Spleen (tissue), 11 donors: ENCODE data around the gene OMP. TPM values are rescaled to one million over a fixed set of nuclear protein-coding genes. Genes with fewer than 3 reads are reported as not detected.

Experiments used
- DNase-seq: peaks from one replicate; pipeline ENCODE4 v3.0.0-alpha.2; 2020
- H3K27ac ChIP-seq, 8 donors: fragments of 200-600 bp; sonication (generic) in 7 of 8; 1 replicate in 4 of 8; 2 replicates in 4 of 8; pipeline versions ENCODE4 v1.5.0 to v1.8.0; 2016 to 2021; ENCODE audit warnings: inconsistent platforms in 4 of 8, mild to moderate bottlenecking in 4 of 8, moderate library complexity in 1 of 8
- H3K27me3 ChIP-seq, 7 donors: fragments of 200-600 bp; sonication (generic) in 6 of 7; replicated peaks in 1 of 7; 1 replicate in 4 of 7; 2 replicates in 3 of 7; pipeline versions ENCODE4 v1.5.0 to v1.8.0; 2016 to 2021; ENCODE audit warnings: inconsistent platforms in 3 of 7, mild to moderate bottlenecking in 1 of 7
- H3K36me3 ChIP-seq, 6 donors: fragments of 200-600 bp; sonication (generic) in 5 of 6; 1 replicate in 4 of 6; 2 replicates in 2 of 6; pipeline versions ENCODE4 v1.5.0 to v1.8.0; 2016 to 2021; ENCODE audit warnings: inconsistent platforms in 2 of 6
- H3K4me1 ChIP-seq, 6 donors: fragments of 200-600 bp; sonication (generic) in 5 of 6; 1 replicate in 3 of 6; 2 replicates in 3 of 6; pipeline versions ENCODE4 v1.5.0 to v1.8.0; 2016 to 2021; ENCODE audit warnings: inconsistent platforms in 3 of 6
- H3K4me3 ChIP-seq, 8 donors: fragments of 200-600 bp; sonication (generic) in 7 of 8; 1 replicate in 4 of 8; 2 replicates in 4 of 8; pipeline versions ENCODE4 v1.5.0 to v1.8.0; 2016 to 2021; ENCODE audit warnings: inconsistent platforms in 4 of 8, mild to moderate bottlenecking in 4 of 8, moderate library complexity in 2 of 8
- H3K9me3 ChIP-seq, 8 donors: fragments of 200-600 bp; sonication (generic) in 7 of 8; 1 replicate in 4 of 8; 2 replicates in 4 of 8; pipeline versions ENCODE4 v1.5.0 to v1.8.0; 2016 to 2021; ENCODE audit warnings: inconsistent platforms in 4 of 8
- CTCF ChIP-seq, 11 experiments: fragments of 200-600 bp in 7 of 11; fragments of 450-650 bp in 4 of 11; sonication (generic) in 4 of 11; IDR thresholded peaks in 8 of 11; conservative IDR thresholded peaks in 3 of 11; 1 replicate in 7 of 11; 2 replicates in 4 of 11; pipeline versions ENCODE4 v1.4.0 to v1.8.0; 2016 to 2021; ENCODE audit warnings: antibody characterized with exemption in 11 of 11, inconsistent platforms in 4 of 11, mild to moderate bottlenecking in 1 of 11
- POLR2A ChIP-seq, 3 donors: fragments of 450-650 bp; IDR thresholded peaks; one replicate each; pipeline ENCODE4 v1.5.1; 2017; ENCODE audit warnings: antibody characterized with exemption in 3 of 3, mild to moderate bottlenecking in 1 of 3
- POLR2AphosphoS5 ChIP-seq, 3 donors: sonication (generic); formaldehyde crosslinking; IDR thresholded peaks; one replicate each; pipeline ENCODE4 v1.5.1; 2017; ENCODE audit warnings: antibody characterized with exemption in 3 of 3
- WGBS, 5 donors: extraction: QIAGEN DNeasy Blood & Tissue Kit in 3 of 5; methylation state at CpG; one replicate each; pipeline versions ENCODE4 v1.1.5 to v1.1.7; 2013 to 2018; 5-methylcytosine and 5-hydroxymethylcytosine counted together
- intact Hi-C: fragments of 100-400 bp; cut with DNase I; formaldehyde crosslinking; loops from one replicate; pipeline ENCODE4 v1.15.0; 2023; ENCODE audit warnings: low total_unique reads
- polyA plus RNA-seq, 3 donors: library from polyadenylated mRNA; stranded (reverse); fragments of 200-250 nt; gene quantifications; one replicate each; pipeline ENCODE4 v1.2.1, GENCODE V29; 2013
- total RNA-seq, 7 donors: library from RNA; depleted of rRNA in 3 of 7; stranded (reverse); fragments of >200 nt in 3 of 7; fragmentation: NEBNext Ultra II Directional in 4 of 7; extraction: Animal tissue kit (Norgen Biotek cat#: 25700) in 4 of 7; gene quantifications; one replicate each; pipeline versions ENCODE4 v1.1.0 to v1.2.1, GENCODE V29; 2016 to 2021
- donor health status: healthy with polysubstance abuse.
- donor health status: DM: no; HTN: no; CAD: no; lungs with moderate emphysema.
- donor health status: DM: no; HTN: no; CAD: no.
- donor health status: Bipolar disorder and iron deficiency.
- donor health status: healthy.
- donor health status: DM: no; HTN: no; CAD: no.
- donor health status: DM: yes; HTN: yes; CAD: no.

The OMP gene
- total and polyA plus RNA-seq, 10 donors = 0.51 to 0.64 TPM; not detected in 8

DNA sequence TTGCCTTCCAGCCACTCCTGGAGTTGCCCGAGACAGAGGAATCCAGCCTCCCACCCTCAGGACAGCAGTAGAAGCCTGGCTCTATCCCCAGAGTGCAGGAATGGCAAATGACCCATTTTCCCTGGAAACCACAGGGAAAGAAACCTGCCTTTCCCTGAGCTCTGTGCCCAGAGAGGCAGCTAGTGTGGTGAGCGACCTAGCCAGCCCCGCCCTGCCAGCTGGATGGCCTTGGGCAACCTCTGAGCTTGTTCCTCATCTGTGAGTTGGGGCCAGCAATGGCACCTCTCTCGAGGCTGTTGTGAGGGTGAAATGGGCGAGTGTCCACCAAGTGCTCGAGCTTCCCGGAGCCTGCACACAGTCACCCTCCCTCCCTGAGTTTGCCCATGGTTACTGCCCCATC lies 3.7 kb downstream of the OMP start:
- DNase-seq = no peak
- Histone ChIP-seq H3K4me1 (peaks cover 0 to 12% (median 0%) of the 10 kb centered on the region in 6 donors), H3K36me3 (peaks cover 0 to 8% (median 0%) of the 10 kb centered on the region in 6 donors), H3K27me3 (no peaks in the 10 kb centered on the region), H3K27ac (no peak overlapping the region), H3K9me3 (no peaks in the 10 kb centered on the region), H3K4me3 (no peak overlapping the region)
- no peak for TF ChIP-seq POLR2AphosphoS5 (IDR thresholded peaks at IDR 0.05)
- no peak for TF ChIP-seq CTCF (IDR thresholded peaks at IDR 0.05 in 8 of 11, conservative IDR thresholded peaks at IDR 0.05 in 3 of 11)
- no peak for TF ChIP-seq POLR2A (IDR thresholded peaks at IDR 0.05)
- WGBS, 5 donors = 65 to 84% (median 77%) methylated on average over 5 to 7 of the region's 7 CpGs
- intact Hi-C loops = no loop called here

DNA sequence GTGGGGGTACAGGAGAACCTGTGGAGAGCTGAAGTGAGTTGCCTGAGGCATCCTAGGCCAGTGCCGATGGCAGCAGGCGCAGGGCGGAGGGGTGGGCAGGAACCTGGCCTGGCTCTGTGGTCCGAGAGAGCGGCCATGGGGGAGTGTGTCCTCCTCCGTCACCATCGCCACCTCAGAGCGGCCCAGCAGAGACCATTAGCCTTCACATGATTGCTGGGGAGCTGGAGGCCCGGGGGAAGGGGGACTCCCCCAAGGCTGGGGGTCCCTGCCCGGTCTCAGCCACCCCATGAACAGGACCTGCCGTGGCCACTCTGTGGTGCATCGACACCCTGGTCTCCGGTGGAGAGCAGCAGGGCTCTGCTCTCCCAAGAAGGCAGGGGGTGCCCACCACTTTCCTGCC lies 4.1 kb downstream of the OMP start:
- Histone ChIP-seq H3K27me3 (no peaks in the 10 kb centered on the region), H3K4me1 (peaks cover 0 to 12% (median 0%) of the 10 kb centered on the region in 6 donors), H3K4me3 (no peak overlapping the region), H3K27ac (no peak overlapping the region), H3K36me3 (peaks cover 0 to 8% (median 0%) of the 10 kb centered on the region in 6 donors), H3K9me3 (no peaks in the 10 kb centered on the region)
- no peak for TF ChIP-seq POLR2AphosphoS5 (IDR thresholded peaks at IDR 0.05)
- TF ChIP-seq CTCF (IDR thresholded peaks at IDR 0.05 in 8 of 11, conservative IDR thresholded peaks at IDR 0.05 in 3 of 11) = no peak
- no peak for TF ChIP-seq POLR2A (IDR thresholded peaks at IDR 0.05)
- 93 to 100% (median 95%) methylated on average over 6 to 13 of the region's 13 CpGs for WGBS, 5 donors
- DNase-seq = no peak
- intact Hi-C loops = no loop called here

GRCh38 chr11:77107950-77108349 lies 5.3 kb downstream of the OMP start:
- WGBS, 5 donors = 54 to 75% (median 74%) methylated on average over 2 to 3 of the region's 3 CpGs
- TF ChIP-seq POLR2A (IDR thresholded peaks at IDR 0.05) = no peak
- TF ChIP-seq CTCF (IDR thresholded peaks at IDR 0.05 in 8 of 11, conservative IDR thresholded peaks at IDR 0.05 in 3 of 11) = no peak
- DNase-seq = no peak
- Histone ChIP-seq H3K27ac (no peak overlapping the region), H3K36me3 (peaks cover 0 to 4% (median 0%) of the 10 kb centered on the region in 6 donors), H3K4me1 (peaks cover 0 to 12% (median 0%) of the 10 kb centered on the region in 6 donors), H3K4me3 (no peak overlapping the region), H3K9me3 (no peaks in the 10 kb centered on the region), H3K27me3 (no peaks in the 10 kb centered on the region)
- intact Hi-C loops = no loop called here

DNA sequence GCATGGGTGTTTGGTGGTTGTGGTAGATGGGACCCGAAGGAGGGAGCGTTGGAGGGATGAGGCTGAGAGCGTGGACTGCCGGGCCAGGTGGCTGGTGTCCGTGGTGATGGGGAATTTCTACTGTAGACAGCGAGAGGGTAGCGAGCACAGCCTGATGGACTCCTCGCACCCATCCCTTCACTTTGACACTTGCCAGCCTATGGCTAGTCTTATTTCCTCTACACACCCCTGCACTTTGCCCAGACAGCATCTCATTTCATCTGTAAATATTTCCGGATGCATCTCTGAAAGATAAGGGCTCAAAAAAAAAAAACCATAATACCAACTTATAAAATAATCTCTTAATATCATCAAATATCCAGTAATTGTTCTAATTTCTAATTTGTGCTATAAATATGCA lies 5.8 kb downstream of the OMP start:
- Histone ChIP-seq H3K4me3 (no peak overlapping the region), H3K4me1 (peaks cover 0 to 12% (median 0%) of the 10 kb centered on the region in 6 donors), H3K27me3 (no peaks in the 10 kb centered on the region), H3K27ac (no peak overlapping the region), H3K9me3 (no peaks in the 10 kb centered on the region), H3K36me3 (no peaks in the 10 kb centered on the region)
- TF ChIP-seq CTCF (IDR thresholded peaks at IDR 0.05 in 8 of 11, conservative IDR thresholded peaks at IDR 0.05 in 3 of 11) (no peak), POLR2AphosphoS5 (IDR thresholded peaks at IDR 0.05) (no peak), POLR2A (IDR thresholded peaks at IDR 0.05) (no peak)
- WGBS, 5 donors = 84 to 89% (median 87%) methylated on average over 8 to 9 of the region's 9 CpGs
- intact Hi-C loops = no loop called here
- DNase-seq = no peak
